Activated naive CD4-positive, alpha-beta T cell treated with anti-CD3 and anti-CD28 coated beads for 36 hours (primary cell): ENCODE data around the gene ZFYVE27. TPM values are rescaled to one million over a fixed set of nuclear protein-coding genes. Genes with fewer than 3 reads are reported as not detected.

Experiments used
- CTCF ChIA-PET: fragments of 350-600 bp; sonication (Branson Sonifier 250); formaldehyde crosslinking; loops from one replicate; lab custom pipeline; 2021; ENCODE audit warnings: antibody characterized with exemption; lab: Charles Lee
- DNase-seq: peaks from one replicate; pipeline ENCODE4 v3.0.0-alpha.2; 2020
- H3K27ac Mint-ChIP-seq: one replicate; pipeline ENCODE4 v1.8.0; 2021; ENCODE audit warnings: mild to moderate bottlenecking, mixed read lengths
- H3K27me3 Mint-ChIP-seq: one replicate; pipeline ENCODE4 v1.8.0; 2021; ENCODE audit warnings: low read depth, mixed read lengths
- H3K36me3 Mint-ChIP-seq: one replicate; pipeline ENCODE4 v1.8.0; 2021; ENCODE audit warnings: low read depth, mixed read lengths
- H3K4me1 Mint-ChIP-seq: one replicate; pipeline ENCODE4 v1.8.0; 2021; ENCODE audit warnings: low read depth, mixed read lengths
- H3K4me3 Mint-ChIP-seq: one replicate; pipeline ENCODE4 v1.8.0; 2021; ENCODE audit warnings: mild to moderate bottlenecking, moderate library complexity, mixed read lengths
- H3K9me3 Mint-ChIP-seq: one replicate; pipeline ENCODE4 v1.8.0; 2021; ENCODE audit warnings: mixed read lengths
- intact Hi-C: fragments of 100-400 bp; cut with micrococcal nuclease; formaldehyde crosslinking; loops from one replicate; pipeline ENCODE4 v1.15.1; 2023
- total RNA-seq, 2 experiments: library from RNA; stranded (reverse); gene quantifications; one replicate each; pipeline ENCODE4 v1.2.3, GENCODE V29; 2021

ZFYVE27 gene
- total RNA-seq, 2 experiments from 2014 or later, result 18.0 to 18.4 TPM

GRCh38 chr10:97755718-97756117 lies 18.8 kb downstream of the ZFYVE27 start:
- CTCF ChIA-PET, result interaction anchor here (0.6 to 1.4 kb wide), 4 partner anchors 8 to 164 kb away, joined by 3 to 6 read pairs (median 4); partner anchors contain the start of gene ZFYVE27

GRCh38 chr10:97757471-97757870 lies 20.5 kb downstream of the ZFYVE27 start:
- H3K4me3 Mint-ChIP-seq, result no peak overlapping the region
- H3K27me3 Mint-ChIP-seq, result no peaks in the 10 kb centered on the region
- no peaks in the 10 kb centered on the region for H3K9me3 Mint-ChIP-seq
- no peak overlapping the region for H3K27ac Mint-ChIP-seq
- no peak for DNase-seq
- CTCF ChIA-PET, result interaction anchor here (0.5 to 0.7 kb wide), 2 partner anchors 49 to 479 kb away, joined by 3 read pairs; no protein-coding TSS in a partner anchor
- H3K4me1 Mint-ChIP-seq, result no peaks in the 10 kb centered on the region
- peaks cover 33% of the 10 kb centered on the region for H3K36me3 Mint-ChIP-seq
- intact Hi-C loops, result no loop called here

More at GRCh38 chr10:97755718-97756117, 18.8 kb downstream of the ZFYVE27 start:
- no peak for DNase-seq
- no peak overlapping the region for H3K4me3 Mint-ChIP-seq
- H3K27ac Mint-ChIP-seq, result no peak overlapping the region
- no peaks in the 10 kb centered on the region for H3K27me3 Mint-ChIP-seq
- intact Hi-C loops, result no loop called here
- H3K4me1 Mint-ChIP-seq, result no peaks in the 10 kb centered on the region
- no peaks in the 10 kb centered on the region for H3K9me3 Mint-ChIP-seq
- H3K36me3 Mint-ChIP-seq, result peaks cover 37% of the 10 kb centered on the region

GRCh38 chr10:97759158-97759887 lies 22.4 kb downstream of the ZFYVE27 start:
- intact Hi-C loops, result loop anchor here (1.0 kb wide), 1 partner anchor 110 kb away; no protein-coding TSS in a partner anchor
- DNase-seq, result peak; percentile 69
- no peak overlapping the region for H3K4me3 Mint-ChIP-seq
- H3K27me3 Mint-ChIP-seq, result no peaks in the 10 kb centered on the region
- peaks cover 24% of the 10 kb centered on the region for H3K36me3 Mint-ChIP-seq
- H3K9me3 Mint-ChIP-seq, result no peaks in the 10 kb centered on the region
- H3K4me1 Mint-ChIP-seq, result no peaks in the 10 kb centered on the region
- CTCF ChIA-PET, result interaction anchor here (0.7 to 2.3 kb wide), 11 partner anchors 10 to 316 kb away, joined by 3 to 14 read pairs (median 3); partner anchors contain the start of gene SFRP5
- no peak overlapping the region for H3K27ac Mint-ChIP-seq

GRCh38 chr10:97759946-97760345 lies 23.0 kb downstream of the ZFYVE27 start:
- Mint-ChIP-seq H3K4me3 (no peak overlapping the region), H3K27me3 (no peaks in the 10 kb centered on the region), H3K4me1 (no peaks in the 10 kb centered on the region), H3K9me3 (no peaks in the 10 kb centered on the region), H3K36me3 (peaks cover 22% of the 10 kb centered on the region), H3K27ac (no peak overlapping the region)
- CTCF ChIA-PET, result interaction anchor here (0.7 to 2.3 kb wide), 11 partner anchors 11 to 286 kb away, joined by 3 to 14 read pairs (median 3); partner anchors contain the start of gene SFRP5
- intact Hi-C loops, result loop anchor here (1.0 kb wide), 1 partner anchor 109 kb away; no protein-coding TSS in a partner anchor
- DNase-seq, result no peak

GRCh38 chr10:97760461-97761257 lies 23.7 kb downstream of the ZFYVE27 start:
- Mint-ChIP-seq H3K9me3 (no peaks in the 10 kb centered on the region), H3K27me3 (no peaks in the 10 kb centered on the region), H3K4me1 (no peaks in the 10 kb centered on the region), H3K27ac (no peak overlapping the region), H3K36me3 (peaks cover 20% of the 10 kb centered on the region), H3K4me3 (no peak overlapping the region)
- CTCF ChIA-PET, result interaction anchor here (0.7 to 2.3 kb wide), 11 partner anchors 11 to 285 kb away, joined by 3 to 14 read pairs (median 3); partner anchors contain the start of gene SFRP5
- DNase-seq, result no peak
- intact Hi-C loops, result no loop called here

GRCh38 chr10:97761331-97761865 lies 24.5 kb downstream of the ZFYVE27 start:
- no peak for DNase-seq
- Mint-ChIP-seq H3K9me3 (no peaks in the 10 kb centered on the region), H3K27me3 (no peaks in the 10 kb centered on the region), H3K27ac (no peak overlapping the region), H3K36me3 (peaks cover 19% of the 10 kb centered on the region), H3K4me3 (no peak overlapping the region), H3K4me1 (no peaks in the 10 kb centered on the region)
- intact Hi-C loops, result no loop called here
- CTCF ChIA-PET, result no interaction called here

GRCh38 chr10:97762056-97762455 lies 25.1 kb downstream of the ZFYVE27 start:
- DNase-seq, result no peak
- no peak overlapping the region for H3K4me3 Mint-ChIP-seq
- no peaks in the 10 kb centered on the region for H3K27me3 Mint-ChIP-seq
- intact Hi-C loops, result no loop called here
- CTCF ChIA-PET, result interaction anchor here (0.5 kb wide), 1 partner anchor 133 kb away, joined by 3 read pairs; no protein-coding TSS in a partner anchor
- no peak overlapping the region for H3K27ac Mint-ChIP-seq
- H3K9me3 Mint-ChIP-seq, result no peaks in the 10 kb centered on the region
- no peaks in the 10 kb centered on the region for H3K4me1 Mint-ChIP-seq
- H3K36me3 Mint-ChIP-seq, result peaks cover 14% of the 10 kb centered on the region

GRCh38 chr10:97762816-97763215 lies 25.9 kb downstream of the ZFYVE27 start:
- H3K27ac Mint-ChIP-seq, result no peak overlapping the region
- H3K4me1 Mint-ChIP-seq, result no peaks in the 10 kb centered on the region
- CTCF ChIA-PET, result interaction anchor here (0.5 to 1.3 kb wide), 2 partner anchors 28 to 132 kb away, joined by 3 read pairs; no protein-coding TSS in a partner anchor
- no peak for DNase-seq
- no peaks in the 10 kb centered on the region for H3K27me3 Mint-ChIP-seq
- intact Hi-C loops, result no loop called here
- H3K9me3 Mint-ChIP-seq, result no peaks in the 10 kb centered on the region
- no peak overlapping the region for H3K4me3 Mint-ChIP-seq
- peaks cover 12% of the 10 kb centered on the region for H3K36me3 Mint-ChIP-seq

- DNase-seq, result no peak
- H3K4me1 Mint-ChIP-seq, result no peaks in the 10 kb centered on the region
- peaks cover 12% of the 10 kb centered on the region for H3K36me3 Mint-ChIP-seq
- no peak overlapping the region for H3K4me3 Mint-ChIP-seq
- CTCF ChIA-PET, result interaction anchor here (1.3 kb wide), 1 partner anchor 27 kb away, joined by 3 read pairs; no protein-coding TSS in a partner anchor
- no peaks in the 10 kb centered on the region for H3K9me3 Mint-ChIP-seq
- intact Hi-C loops, result no loop called here
- peaks cover 3% of the 10 kb centered on the region for H3K27me3 Mint-ChIP-seq
- H3K27ac Mint-ChIP-seq, result no peak overlapping the region
Observed at GRCh38 chr10:97763411-97763810, 26.5 kb downstream of the ZFYVE27 start.

GRCh38 chr10:97763947-97764346 lies 27.0 kb downstream of the ZFYVE27 start:
- peaks cover 3% of the 10 kb centered on the region for H3K27me3 Mint-ChIP-seq
- CTCF ChIA-PET, result interaction anchor here (0.8 to 1.3 kb wide), 3 partner anchors 9 to 106 kb away, joined by 3 read pairs; no protein-coding TSS in a partner anchor

GRCh38 chr10:97764519-97764931 lies 27.6 kb downstream of the ZFYVE27 start:
- H3K27ac Mint-ChIP-seq, result no peak overlapping the region
- intact Hi-C loops, result no loop called here
- CTCF ChIA-PET, result interaction anchor here (0.8 kb wide), 2 partner anchors 10 to 105 kb away, joined by 3 read pairs; no protein-coding TSS in a partner anchor

More at GRCh38 chr10:97763947-97764346, 27.0 kb downstream of the ZFYVE27 start:
- no peaks in the 10 kb centered on the region for H3K4me1 Mint-ChIP-seq
- peaks cover 12% of the 10 kb centered on the region for H3K36me3 Mint-ChIP-seq
- H3K9me3 Mint-ChIP-seq, result no peaks in the 10 kb centered on the region
- no peak overlapping the region for H3K27ac Mint-ChIP-seq
- H3K4me3 Mint-ChIP-seq, result no peak overlapping the region
- intact Hi-C loops, result no loop called here
- no peak for DNase-seq

More at GRCh38 chr10:97764519-97764931, 27.6 kb downstream of the ZFYVE27 start:
- Mint-ChIP-seq H3K27me3 (peaks cover 5% of the 10 kb centered on the region), H3K9me3 (no peaks in the 10 kb centered on the region), H3K4me1 (no peaks in the 10 kb centered on the region), H3K4me3 (no peak overlapping the region), H3K36me3 (peaks cover 9% of the 10 kb centered on the region)
- no peak for DNase-seq
